Measurements from ENCODE around the gene CCDC169.

The CCDC169 gene

DNA sequence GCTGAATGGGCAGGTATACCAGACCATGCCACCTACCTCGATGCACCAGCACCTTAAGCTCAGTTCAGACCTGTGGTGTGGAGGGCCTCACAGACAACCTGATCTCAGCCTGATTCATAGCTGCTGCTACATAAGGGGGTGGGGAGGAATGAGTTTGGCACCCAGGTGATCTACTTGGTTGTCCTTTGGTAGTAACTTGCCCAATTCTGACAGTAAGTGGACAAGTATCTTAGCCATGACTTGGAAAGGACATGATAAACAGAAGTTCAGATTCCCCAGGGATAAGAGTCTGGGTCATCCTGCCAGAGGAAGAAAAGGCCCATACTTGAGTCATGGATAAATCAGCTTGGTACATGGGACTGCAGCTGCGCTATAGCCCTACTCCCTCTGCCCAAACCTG lies 54.9 kb downstream of the CCDC169 start:
- DNase-seq, result no peak

DNA sequence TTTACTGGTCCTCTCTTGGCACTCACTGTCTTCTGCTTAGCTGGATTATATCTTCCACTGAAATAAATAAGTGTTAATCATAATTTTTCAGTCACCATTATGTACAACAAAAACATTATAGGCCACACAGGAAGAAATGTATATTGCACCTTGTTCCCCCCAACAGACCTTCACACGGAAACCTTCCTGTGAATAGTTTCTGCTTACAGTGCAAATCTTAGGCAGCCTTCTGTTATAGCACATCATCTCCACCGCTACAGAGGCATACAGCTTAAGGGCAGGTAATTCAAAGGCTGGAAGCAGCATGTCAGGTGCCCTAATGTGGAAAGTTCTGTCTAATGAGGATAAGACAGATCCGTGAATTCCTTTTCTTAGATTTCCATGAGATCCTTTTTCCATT lies 66.4 kb downstream of the CCDC169 start:
- DNase-seq, result no peak

DNA sequence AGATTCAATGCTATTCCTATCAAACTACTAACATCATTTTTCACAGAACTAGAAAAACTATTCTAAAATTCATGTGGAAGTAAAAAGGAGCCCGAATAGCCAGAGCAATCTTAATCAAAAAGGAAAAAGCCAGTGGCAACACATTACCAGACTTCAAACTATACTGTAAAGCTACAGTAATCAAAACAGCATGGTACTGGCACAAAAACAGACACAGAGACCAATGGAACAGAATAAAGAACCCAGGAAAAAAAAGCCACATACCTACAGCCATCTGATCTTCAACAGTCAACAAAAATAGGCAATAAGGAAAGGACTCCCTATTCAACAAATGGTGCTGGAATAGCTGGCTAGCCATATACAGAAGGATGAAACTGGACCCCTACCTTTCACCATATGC lies 72.9 kb downstream of the CCDC169 start:
- DNase-seq, result no peak

DNA sequence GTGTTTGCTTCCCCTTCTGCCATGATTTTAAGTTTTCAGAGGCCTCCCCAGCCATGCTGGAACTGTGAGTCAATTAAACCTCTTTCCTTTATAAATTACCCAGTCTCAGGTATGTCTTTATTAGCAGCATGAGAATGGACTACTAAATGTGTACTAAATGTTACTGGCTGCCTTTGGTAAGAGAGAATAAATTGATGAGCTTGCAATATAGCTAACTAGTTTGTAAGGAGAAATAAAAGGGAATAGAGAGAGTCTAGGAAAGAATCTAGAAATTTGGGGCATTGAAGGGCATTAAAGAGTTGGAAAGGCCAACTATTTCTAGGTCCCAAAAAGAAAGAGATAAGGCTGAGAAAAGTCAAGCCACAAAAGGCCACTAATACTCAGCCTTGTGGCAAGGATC lies 77.7 kb downstream of the CCDC169 start:
- DNase-seq, result no peak

DNA sequence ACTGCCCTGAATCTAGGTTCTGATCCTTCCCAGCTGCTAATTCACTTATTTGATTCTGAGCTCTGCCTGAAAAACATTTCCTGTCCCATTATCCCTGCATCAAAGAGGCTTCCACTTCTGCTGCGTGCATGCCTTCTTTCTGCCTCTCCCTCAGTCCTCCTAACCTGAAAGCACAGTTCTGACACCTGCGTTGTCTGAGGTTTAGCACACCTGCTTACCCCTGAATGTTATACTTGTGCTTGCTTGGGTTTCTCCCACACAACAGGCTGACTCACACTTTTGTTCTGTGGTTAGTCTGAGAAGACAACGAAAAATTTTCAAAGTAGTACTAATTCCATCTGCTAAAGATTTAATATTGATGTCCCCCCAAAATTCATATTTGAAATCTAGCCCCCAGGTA lies 80.2 kb downstream of the CCDC169 start:
- DNase-seq, result no peak

DNA sequence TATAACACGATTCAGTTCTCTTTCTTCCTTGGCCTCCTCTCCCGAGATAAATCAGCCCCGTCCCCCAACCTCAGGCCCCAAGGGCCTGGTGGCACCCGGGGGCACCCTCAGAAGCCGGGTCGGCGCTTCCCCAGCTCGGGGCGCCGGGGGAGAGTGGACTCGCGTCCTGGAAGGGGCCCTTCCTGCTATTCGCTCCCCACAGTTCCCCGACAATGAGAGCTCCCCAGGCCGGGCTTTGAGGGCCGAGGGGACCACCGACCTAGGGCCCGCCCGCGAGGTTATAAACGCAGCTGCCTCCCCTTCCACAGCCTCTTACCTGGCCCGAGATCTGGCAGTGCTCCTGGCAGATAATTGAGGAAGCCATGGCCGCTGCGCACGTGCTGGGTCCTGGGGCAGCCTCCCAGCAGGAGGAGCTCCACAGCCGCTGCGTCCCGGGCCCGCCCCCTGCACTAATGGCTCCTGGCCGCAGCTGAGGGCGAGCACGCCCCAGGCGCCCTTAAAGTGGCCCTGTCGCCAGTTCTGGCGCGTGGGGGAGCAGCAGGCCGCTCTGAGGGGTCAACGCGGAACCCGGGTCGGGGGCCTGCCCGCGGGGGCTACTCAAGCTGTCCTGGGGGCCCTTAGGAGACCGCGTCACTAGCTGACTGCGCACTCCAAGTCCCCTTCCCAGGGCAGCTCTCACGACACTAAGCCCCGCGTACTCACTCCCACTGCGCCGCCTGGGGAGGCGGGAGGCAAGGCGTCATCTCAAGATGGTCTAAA lies 83.3 kb downstream of the CCDC169 start, which contains the start of gene SOHLH2:
TSS of gene SOHLH2 (minus strand) at position 394 of the 759 bp plus-strand sequence. CDS start at position 364, 30 bp downstream.
- no peak for DNase-seq

DNA sequence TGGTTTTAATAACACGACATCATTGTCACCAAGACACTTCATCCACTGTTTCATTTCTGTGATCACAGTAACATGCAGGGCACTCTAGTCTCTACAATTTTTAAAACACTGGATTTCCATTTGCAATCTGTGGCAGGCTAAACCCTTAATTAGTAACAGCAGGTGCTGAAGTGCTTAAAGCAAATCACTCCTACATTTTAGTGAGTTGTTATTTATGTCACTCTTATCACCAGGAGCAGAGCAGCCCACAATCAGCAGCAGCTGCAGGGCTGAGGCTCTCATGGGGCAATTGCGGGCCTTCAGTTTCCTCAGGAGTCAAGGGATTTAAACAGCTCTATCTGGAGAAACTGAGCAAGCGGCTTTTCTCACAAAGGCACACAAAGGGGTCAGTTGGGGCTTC lies 84.8 kb downstream of the CCDC169 start:
- no peak for DNase-seq

DNA sequence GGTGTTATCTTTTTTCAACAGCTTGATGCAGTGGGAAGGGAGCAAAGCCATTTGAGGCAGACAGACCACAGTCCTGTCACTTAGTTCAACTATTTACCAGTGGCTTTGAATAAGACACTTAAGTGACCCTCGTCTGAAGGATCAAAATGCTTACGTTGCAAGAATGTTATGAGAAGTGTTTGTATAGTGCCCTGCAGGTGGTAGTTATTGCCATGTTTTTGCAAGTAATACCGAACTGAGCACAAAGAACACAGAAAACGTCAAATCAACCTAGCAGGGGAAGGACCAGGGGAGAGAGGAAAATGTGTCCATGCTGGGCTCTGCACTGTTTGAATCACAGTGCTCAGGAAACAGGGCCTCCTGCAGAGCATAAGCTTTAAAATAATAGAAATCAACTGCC lies 86.0 kb downstream of the CCDC169 start:
- DNase-seq, result no peak

DNA sequence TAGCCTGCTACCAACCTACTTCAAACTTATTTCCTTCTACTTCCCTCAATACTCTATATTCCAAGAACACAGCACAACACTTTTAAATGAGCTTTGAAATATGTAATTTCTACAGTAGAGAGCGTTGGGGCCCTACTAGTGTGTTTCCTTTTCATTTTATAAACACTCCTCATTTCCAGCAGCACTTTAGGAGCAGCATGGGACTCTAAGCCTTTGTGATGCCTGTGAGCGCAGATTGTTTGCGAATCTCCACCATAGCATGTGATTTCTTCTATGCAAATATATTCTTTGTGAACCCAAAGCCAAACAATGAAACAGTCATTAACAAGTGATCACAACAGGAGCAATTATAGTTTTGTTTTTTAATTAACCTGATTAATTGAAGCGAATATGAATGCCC lies 86.9 kb downstream of the CCDC169 start:
- no peak for DNase-seq

DNA sequence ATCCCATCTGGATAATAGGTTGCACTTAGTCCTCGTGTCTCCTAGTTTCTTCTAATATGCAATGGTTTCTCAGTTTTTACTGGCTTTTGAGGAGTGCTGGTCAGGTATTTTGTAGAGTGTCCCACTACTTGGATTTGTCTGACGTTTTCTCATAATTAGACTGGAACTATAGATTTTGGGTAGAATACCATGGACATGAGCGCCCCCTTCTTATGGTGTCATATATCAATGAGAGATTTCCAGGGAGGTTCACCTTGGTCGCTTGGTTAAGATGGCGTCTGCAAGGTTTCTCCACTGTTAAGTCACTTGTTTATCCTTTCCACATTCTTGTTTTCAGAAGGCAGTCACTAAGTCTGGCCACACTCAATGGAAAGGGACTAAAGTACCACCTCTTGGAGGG lies 89.9 kb downstream of the CCDC169 start:
- no peak for DNase-seq

DNA sequence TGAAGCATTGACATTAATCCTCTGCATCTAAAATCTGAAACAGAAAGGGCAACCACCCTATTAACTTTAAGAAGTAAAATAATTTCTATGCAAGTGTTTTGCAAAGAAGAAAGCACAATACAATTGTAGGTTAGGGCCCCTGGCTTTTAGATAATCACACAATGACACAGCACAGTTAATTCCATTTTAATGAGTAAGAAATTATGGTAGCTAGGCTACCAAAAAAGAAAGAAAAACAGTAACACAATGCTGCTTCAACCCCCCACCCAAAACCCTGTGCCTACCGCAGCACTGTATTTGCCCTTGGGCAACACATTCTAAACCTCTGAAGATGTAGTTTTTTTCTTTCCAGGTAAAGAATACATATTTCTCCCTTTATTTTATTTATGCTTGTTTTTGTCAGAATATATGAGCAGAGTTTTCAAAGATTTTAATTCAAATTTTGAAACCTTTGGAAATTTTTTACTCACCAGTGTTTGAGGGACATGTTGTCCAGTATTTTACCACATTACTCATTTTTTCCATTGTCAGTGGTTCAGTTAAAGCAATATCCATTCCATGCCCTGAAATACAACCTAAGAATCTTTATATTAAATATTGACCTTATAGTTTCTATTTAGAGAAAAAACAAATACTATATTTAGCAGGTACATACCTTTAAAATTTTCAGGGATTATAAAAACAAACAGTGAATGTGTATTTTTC lies 104.3 kb downstream of the CCDC169 start:
- DNase-seq, result no peak

DNA sequence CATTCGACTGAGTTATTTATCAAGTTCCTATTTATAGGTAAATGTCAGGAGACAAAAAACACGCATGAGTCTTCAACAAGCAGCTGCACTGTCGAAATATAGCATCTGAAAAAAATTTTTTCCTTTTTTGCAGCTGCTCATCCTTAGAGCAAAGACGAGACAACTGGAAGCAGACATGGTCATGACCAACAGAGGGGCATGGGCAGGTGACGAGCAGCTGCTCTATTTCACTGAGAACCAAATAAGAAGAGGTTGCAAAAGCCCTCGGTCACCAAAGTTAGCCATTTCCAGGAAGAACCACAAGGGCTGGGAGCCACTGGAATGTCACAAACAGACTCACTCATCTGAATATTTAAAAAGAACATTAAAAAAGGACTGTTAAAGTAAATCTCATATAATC lies 105.4 kb downstream of the CCDC169 start:
- no peak for DNase-seq

DNA sequence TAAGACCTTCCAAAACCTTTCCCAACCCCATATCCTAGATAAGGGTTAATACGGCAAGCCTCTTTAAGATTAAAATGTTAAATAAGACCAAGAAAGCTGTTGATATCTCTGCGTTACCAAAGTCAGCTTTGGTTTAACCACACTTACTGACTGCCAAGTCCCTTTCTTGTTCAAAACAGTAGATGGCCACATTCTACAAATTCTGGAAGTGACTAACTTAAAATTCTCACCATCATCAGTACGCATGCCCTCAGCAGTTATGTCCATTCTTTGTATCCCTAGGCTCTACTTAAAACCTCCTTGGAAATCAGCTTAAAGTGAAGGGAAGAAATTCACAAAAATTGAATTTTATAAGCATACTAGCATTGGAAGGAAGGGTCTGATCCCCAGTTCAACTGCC lies 106.8 kb downstream of the CCDC169 start:
- no peak for DNase-seq

DNA sequence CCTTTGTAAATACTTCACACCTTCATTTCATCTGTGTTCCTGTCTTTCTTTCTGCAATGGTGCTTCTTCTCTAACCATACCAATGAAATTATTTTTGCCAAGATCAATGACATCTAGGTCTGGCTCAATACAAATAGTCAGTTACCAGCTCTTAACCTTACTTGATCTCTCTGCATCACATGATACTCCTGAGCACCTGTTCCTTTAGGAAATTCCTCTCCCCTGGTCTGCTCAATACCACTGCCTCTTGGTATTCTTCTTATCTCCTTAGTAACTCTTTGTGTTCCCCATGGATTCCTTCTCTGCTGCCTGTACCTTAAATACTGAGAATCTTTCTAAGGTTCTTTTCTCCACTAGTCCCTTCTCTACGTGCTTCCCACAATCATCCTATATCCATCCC lies 109.2 kb downstream of the CCDC169 start:
- DNase-seq, result no peak

DNA sequence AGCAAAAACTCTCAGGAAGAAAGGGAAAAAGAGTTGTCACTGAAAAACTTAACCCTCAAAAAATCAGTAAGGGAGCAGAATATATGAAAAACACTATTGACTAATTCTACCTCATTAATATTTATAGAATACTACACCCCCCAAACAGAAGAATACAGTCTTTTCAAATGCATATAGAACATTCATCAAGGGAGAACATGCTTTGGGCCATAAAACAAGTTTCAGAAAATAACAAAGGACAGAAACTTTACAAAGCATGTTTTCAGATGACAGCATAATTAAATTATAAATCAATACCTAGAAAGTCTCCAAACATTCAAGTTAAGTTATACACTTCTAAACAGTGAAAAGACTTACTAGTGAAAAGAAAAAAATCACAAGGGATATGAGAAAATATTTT lies 113.7 kb downstream of the CCDC169 start:
- no peak for DNase-seq

Measured in effector CD4-positive, alpha-beta T cell (primary cell).